HG02970 (cell line): ENCODE results near the gene DCXR.

Experiments used
- ATAC-seq: cut with Tn5 transposase; IDR thresholded peaks from one replicate; pipeline ENCODE4 v1.9.1; 2021; ENCODE audit warnings: mild to moderate bottlenecking, moderate library complexity, moderate number of reproducible peaks; ENCODE audit not compliant: unreplicated experiment, low FRiP score

Gene DCXR

DNA sequence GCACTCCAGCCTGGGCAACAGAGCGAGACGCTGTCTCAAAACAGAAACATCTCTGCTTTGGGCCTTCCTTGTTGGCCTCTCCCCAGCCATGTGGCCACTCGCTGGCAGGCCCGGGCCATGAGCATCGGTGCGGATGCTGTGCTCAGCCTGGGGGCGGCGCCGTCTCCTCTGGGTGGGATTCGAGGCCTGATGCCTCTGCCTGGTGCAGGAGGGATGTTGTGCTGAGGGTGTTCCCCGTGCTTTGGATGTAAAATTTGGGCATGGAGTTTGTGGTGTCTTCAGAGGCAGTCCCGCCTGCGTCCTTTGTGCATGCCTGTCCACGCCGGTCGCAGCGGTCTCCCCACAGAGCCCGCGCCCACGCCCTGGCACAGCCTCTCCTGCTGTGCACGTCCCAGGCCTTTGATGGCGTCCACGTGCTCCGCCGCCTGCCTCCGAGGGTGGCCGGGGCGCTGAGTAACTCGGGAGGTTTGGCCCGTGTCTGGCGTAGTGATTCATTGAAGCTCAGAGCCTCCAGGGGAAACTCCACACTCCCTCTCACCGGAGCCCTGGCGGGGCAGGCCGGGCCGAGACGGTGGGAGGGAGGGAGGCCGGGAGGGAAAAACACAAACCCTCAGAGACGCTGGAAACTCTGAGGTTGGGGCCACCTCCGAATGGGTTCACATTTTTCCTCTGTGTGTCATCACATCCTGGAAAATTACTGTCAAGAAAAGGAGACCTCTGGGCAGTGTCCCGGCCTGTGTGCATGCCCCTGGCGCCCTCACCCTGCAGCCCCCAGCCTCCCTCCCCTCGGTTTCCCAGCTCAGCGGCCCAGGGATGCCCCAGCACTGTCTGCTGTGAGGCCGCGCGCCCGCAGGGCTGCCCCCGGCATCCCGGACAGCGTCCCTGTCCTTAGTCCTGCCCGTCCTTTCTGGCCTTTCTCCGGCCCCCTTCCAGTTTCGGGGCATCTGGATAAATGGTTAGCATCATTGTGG, 33.8 kb downstream of the DCXR start:
- no peak for ATAC-seq

DNA sequence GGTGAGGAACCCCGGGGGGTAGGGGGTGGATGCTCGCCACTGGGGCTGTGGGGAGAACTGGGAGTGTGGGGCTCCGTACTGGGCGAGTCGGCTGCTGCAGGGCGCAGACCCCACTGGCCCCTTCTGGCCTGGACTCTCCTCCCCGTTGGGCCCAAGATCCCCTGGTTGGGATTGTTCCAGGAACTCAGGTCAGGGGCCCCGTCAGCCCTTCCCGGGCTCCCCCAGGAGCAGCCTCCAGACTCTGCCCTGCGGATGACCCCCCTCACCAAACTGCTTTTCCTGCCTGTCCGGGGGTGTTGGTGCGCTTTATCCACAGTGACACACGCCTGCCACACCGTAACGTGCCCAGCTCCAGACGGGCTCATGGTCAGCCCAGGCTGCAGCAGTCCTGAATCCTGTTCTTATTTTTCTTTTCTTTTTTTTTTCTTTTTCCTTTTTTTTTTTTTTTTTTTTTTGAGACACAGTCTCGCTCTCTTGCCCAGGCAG, 35.9 kb downstream of the DCXR start:
- no peak for ATAC-seq

DNA sequence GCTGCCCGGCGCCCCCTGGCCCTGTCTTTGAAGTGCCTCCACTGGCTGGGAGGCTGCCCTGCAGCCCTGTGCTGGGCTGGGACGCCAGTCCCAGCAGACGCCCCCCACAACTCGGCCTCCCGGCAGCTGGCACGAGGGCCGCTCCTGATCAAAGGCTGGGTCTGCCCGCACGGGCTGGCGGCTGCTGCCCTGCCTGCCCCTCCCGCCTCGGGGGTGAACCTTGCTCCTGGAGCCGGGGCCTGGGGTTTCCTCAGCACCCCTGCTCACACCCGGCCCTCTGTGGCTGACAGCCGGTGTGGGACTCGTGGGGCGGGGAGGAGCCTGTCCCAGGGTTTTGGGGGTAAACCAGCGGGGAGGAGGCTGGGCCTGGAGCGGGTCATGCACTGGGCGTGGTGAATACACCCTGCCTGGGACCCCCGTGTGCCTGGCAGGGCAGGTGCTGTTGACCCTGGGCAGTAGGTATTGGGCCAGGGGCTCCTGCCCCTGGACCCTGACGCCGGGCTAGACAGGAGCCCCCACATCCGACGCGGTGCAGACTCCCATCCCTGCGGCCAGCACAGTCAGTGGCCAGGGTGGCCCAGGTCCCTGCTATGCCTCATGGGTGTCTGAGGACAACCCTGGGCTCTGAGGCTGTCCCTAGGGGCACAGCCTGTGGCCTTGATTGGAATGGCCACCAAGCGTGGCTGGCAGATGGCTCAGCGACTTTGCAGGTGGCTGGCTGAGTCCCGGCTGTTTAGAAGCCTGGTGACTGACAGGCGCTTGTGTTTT, 36.5 kb downstream of the DCXR start:
- no peak for ATAC-seq

DNA sequence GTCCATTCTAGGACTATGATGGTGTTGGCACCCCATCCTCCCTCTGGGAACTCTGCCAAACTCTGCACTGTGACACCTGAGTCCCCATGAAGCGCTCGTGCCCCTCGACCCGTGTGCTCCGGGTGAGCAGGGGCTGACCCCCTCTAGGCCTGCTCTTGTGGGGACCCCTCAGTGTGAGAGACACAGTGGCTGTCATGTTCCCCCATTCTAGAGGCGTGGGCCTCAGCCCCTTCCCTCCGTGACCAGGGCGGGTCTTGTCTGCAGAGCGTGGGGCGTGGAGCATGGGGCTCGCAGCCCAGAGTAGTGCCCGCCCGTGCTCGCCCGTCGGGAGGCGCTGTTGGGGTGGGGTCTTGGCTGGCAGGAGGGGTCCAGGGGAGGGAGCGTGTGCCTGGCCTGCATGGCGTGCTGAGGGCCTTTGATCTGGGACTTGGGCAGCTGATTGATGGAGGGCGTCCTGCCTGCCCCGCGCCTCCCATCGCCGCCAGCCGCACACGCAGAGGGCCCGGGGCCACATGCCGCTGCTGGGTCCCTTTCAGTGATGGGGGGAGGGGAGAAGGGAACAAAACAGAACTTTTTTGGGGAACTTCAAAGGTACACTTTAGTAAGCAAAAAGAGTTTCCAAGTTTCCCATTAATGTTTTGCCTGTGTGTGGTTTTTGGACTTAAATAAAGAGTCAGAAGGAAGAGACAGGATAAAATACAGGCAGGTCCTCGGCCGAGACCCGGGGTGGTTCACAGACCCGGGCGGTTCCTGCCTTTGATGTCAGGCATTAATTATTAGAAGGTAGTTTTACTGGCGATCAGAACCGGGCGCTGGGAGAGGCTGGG, 37.3 kb downstream of the DCXR start:
- ATAC-seq = no peak

DNA sequence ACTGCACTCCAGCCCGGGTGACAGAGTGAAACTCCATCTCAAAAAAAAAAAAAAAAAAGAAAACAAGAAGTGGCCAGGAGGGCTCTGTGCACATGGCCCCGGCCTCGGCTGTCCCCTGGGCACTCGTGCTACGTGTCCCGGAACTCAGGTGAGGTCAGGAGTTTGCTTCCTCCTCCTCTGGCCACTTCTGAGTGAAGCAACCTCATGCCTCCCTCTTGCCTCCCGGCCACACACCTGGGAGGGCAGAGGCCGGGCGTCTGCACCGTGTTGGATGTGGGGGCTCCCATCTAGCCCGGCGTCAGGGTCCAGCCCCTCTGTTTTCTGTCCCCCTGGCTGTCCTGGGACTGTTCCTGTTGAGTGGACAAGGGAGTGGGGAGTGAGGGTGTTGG, 37.9 kb downstream of the DCXR start:
- ATAC-seq = no peak

DNA sequence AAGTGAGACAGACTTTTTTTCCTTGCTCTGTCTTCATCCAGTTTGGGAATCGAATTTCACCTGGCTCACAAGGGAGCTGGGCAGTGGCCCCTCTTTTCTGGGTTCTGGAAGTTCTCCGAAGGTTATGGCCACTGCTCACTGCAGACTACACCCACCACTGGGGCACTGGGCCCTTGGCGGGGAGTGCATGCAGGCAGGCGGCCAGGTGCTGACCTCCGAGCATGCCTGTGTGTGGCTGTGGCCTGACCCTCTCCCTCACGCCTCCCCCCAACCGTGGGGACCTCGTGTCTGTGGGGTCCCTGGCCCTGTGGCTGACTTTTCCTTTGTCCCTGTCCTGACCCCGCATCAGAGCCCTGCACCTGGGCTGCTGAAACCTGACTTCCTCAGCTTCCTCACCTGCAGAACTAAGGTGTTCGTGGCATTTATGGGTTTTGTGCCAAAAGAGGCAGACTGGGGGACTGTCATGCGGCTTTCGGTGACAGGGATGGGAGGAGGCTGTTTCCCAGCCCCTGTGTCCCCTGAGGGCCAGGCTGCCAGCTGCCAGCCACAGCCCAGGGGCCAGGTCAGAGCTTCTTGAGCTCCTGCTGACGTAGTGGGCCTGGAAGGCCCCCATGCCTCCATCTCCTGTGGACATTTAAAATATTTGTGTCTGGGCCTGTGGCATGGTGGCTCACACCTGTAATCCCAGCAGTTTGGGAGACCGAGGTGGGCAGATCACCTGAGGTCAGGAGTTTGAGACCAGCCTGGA, 38.6 kb downstream of the DCXR start:
- ATAC-seq = no peak

DNA sequence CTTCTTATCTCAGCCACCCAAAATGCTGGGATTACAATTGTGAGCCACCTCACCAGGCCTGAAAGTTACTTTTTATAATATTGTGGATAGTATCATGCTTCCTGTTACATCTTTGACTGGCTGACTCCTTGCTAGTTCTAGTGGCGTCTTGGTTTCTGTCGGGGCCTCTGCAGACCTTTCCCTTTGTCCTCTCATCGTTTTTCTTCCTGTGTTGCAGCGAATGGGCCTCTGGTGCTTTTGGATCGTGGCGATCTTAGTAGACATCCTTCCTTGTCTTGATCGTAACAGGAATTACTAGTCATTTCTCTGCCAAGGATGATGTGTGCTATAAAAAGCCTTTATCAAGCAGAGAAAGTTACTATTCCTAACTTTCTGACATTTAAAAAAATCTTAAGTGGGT, 39.3 kb downstream of the DCXR start:
- ATAC-seq = no peak

DNA sequence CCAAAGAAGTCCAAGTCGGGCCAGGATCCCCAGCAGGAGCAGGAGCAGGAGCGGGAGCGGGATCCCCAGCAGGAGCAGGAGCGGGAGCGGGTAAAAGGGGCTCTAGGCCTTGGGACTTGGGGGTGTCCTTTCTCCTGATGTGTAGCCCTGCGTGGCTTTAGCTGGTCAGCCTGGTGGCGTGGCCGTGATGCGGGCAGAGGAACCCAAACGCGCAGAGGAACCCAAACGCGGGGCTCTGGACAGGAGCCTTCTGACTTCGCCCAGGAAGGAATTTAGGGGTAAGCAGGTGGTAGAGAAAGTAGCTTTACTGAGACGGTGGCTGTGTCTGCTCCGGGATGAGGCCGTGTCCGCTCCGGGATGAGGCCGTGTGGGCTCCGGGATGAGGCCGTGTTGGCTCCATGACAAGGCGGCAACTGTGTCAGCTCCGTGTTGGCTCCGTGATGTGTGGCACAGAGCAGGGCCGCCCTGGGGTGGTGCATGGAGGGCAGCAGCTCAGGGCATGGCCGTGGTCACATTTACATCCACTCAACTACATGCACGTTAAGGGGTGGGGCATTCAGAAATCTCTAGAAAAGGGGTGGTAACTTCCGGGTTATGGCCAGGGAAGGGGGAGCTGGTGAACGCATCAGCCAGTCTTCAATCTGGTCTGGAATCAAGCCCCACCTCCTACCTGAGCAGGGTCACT, 40.6 kb downstream of the DCXR start:
- no peak for ATAC-seq

DNA sequence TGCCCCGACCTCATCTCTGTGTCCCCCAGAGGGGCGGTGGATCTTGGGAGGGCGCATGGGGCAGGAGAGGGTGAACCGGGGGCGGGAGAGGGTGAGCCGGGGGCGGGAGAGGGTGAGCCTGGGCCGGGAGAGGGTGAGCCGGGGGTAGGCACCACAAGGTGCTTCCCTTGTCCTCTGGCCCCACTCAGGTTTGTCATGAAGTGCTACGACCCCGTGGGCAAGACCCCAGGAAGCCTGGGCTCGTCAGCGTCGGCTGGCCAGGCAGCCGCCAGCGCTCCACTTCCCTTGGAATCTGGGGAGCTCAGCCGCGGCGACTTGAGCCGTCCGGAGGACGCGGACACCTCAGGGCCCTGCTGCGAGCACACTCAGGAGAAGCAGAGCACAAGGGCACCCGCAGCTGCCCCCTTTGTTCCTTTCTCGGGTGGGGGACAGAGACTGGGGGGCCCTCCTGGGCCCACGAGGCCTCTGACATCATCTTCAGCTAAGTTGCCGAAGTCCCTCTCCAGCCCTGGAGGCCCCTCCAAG, 41.2 kb downstream of the DCXR start:
- ATAC-seq = no peak

DNA sequence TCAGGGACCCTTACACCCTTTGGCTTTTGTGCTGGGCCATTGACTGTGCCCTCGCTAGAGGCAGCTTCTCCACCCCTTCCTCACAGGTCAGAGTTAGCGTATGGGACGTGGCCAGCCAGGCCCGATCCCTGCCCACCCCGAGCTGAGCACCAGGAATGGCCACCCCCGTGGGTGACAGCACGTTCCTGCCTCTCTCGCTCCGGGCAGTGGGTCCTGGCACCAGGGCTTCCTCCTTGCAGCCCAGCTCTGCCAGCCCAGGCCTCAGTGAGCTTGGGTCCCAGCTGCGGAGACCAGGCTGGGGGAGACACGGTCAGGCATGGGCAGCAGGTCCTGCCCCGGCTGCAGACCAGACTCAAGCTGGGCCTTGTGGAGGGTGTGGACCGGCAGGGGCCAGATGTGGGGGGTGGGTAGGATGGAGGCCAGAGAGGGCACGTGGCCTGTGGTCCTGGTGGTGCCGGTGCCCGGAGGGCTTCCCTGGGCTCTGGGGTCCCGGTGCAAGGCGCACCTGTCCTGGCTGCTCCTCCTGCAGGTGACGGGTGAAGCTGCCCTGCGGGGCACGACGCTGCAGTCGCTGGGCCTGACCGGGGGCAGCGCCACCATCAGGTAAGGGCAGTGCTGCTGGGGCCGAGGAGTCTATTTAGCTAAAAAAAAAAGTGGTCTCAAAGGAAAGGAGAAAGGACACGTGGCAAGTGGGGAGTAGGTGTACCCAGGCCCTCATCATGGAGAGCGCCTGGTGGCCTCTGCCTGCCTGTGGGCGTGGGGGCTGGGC, 41.9 kb downstream of the DCXR start:
- no peak for ATAC-seq

DNA sequence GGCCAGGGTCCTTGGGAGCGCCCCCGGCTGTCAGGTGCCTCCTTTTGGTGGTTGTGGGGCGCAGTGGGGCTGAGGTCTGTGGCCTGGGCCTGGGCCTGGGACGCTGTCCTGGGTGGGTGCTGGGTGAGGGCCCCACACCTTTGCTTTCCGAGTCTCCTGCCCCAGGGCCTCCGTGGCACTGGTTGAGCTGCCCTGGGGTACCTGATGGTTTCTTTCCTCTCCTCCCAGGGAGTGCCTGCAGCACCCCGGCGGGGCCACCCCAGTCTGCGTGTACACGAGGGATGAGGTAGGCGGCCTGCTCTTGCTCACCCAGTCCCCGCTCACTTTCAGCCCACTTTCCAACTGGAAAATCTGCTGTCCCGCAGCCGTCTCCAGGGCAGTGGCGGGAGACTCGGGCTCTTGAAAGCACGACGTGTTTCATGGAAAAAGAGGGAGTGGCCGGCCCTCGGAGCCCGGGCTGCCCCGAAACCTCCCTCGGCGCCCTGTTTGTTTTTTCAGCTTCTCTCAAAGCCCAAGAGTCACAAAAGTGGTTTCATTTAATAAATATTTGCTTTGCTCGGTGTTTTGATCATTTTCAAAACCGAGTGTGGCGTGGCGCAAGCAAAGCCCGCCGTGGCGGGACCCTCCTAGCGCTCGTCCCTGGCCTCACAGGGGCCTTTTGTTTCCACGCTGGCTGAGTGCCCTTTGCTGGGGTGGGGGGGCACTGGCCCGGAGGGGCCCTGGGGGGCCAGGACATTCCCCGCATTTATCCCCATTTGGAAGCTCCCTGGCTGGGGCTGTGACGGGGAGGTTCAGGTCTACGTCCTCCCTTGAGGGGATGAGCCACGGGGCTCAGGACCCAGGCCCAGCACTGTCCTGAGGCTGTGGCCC, 42.7 kb downstream of the DCXR start:
- ATAC-seq = no peak

DNA sequence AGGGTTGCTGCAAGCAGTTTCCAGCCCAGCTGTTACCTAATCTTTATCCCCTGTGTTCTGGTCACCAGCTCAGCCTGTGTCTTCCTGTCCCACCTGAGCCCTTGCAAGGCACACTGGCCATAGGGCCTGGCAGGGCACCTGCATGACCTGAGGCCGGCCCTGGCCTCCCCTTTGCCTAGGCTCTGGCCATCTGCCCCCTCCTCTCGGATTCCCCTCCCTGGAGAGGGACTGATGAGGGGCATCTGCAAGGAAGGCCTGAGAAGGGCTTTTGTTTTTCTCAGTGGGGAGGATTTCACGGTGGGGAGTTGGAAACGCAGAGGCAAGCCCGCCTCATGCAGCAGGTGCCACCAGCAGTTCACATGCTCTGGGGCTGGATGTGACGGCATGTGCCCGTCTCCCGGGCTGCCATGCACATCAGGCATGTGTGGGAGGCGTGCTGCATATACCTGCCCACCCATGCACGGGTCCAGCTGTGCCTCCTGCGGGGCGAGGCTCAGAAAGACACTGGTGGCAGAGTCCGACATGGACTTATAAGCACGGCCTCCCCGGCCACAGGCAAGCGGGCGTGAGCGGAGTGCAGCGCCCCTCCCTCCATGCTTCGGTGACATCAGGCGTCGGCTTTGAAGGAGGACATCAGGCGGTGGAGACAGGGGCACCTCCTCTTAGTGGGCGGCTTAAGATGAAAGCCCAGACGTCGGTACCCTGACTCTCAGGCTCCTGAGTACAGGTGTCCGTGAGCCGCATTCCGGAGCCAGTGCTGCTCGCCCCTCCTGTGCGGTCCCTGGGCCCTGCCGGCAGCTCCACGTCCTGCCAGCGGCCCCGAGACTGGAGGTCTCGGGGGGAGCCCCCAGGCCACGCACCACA, 43.5 kb downstream of the DCXR start:
- ATAC-seq = no peak

DNA sequence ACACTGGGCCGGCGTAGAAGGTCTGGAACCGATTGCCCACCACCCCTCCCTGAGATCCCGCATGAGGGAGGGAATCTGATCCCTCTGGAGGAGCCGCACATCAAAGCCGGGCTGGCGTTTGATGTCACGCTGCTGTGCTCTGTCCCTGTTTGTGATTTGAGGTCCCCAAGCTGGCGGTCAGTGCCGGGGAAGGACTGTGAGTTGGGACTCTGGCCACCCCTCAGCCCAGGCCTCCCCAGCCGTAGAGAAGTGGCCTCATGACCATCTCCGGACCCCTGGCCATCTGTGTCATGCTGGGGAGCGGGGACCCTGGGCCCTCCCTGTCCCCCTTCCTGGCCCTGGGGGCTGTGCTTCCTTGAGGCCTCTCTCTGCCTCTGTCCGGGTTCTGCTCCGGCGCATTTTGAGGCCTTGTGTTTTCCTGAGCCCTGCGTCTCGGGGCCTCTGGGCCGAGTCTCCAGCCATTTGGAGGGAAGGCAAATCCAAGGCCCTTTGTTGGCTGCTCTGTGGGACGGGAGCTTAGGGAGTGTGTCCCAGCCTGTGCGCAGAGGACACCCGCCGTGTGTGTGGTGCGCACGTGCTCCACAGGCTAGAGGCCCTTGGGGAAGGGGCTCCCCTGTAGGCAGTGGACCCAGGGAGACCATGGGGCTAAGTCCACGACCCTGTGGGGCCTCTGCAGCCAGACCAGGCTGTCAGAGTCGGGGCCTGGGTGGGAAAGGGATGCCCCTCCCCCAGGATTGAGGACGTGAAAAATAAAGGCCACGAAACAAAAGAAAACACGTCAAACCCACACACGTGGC, 45.0 kb downstream of the DCXR start:
- ATAC-seq = no peak

DNA sequence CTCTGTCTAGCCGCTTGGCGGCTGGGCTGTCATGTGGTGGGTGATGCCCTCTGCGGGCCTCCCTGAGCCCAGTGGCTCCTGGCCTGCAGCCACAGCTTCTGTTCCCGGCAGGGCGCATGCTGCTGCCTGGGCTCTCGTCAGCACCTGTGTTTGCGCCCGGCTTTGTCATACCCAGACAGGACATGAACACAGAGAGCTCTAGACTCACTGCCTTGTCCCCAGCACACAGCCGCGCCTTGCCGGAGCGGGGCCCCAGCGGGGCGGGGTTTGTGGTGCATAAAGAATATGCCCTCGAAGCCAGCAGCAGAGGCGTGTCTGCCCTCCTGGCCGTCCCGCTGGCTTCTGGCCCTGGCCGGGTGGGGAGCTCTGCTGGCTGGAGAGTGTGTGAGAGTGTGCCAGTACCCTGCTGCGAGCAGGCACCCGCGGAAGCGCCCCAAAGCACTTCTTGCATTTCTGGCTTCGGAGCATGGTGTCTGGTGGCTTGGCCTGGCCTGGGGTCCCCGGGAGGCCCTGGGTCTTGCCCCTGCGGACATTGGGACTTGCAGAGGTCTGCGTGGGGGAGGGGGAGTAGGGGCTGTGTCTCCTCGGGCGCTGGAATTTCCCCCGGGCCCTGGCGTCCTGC, 45.7 kb downstream of the DCXR start:
- no peak for ATAC-seq
